OCI-LY1 (cell line): ENCODE results near the gene SIGLEC5.
A peak's percentile ranks its signal among the peaks of the same experiment; 100 is the strongest.

Experiments used
- H2AFZ ChIP-seq: fragments of 200-600 bp; sonication (generic), shearing (Covaris generic); 2 replicates; pipeline ENCODE4 v1.6.0; 2014; ENCODE audit warnings: antibody characterized with exemption, mild to moderate bottlenecking, low read length
- H3F3A ChIP-seq: fragments of 200-600 bp; sonication (generic), shearing (Covaris generic); 2 replicates; pipeline ENCODE4 v1.6.0; 2014; ENCODE audit warnings: mild to moderate bottlenecking, antibody characterized with exemption, low read length, moderate library complexity; ENCODE audit not compliant: insufficient read depth
- H3K27ac ChIP-seq: fragments of 200-600 bp; sonication (generic); 2 replicates; pipeline ENCODE4 v1.5.1; 2014; ENCODE audit warnings: low read length, mixed run types, mild to moderate bottlenecking, low read depth; ENCODE audit not compliant: poor library complexity, severe bottlenecking
- H3K27me3 ChIP-seq: fragments of 200-600 bp; sonication (generic); 2 replicates; pipeline ENCODE4 v1.6.0; 2014; ENCODE audit warnings: antibody characterized with exemption, mild to moderate bottlenecking, low read length, moderate library complexity; ENCODE audit not compliant: insufficient read depth
- H3K36me3 ChIP-seq: fragments of 200-600 bp; sonication (generic); 2 replicates; pipeline ENCODE4 v1.6.1; 2014; ENCODE audit warnings: mild to moderate bottlenecking, antibody characterized with exemption, low read length, moderate library complexity, mixed read lengths; ENCODE audit not compliant: insufficient read depth
- H3K4me1 ChIP-seq: fragments of 200-600 bp; sonication (generic); 2 replicates; pipeline ENCODE4 v1.5.1; 2014; ENCODE audit warnings: mild to moderate bottlenecking, low read length, moderate library complexity; ENCODE audit not compliant: insufficient read depth, severe bottlenecking
- H3K4me2 ChIP-seq: fragments of 200-600 bp; sonication (generic), shearing (Covaris generic); 2 replicates; pipeline ENCODE4 v1.6.1; 2014; ENCODE audit warnings: low read length
- H3K4me3 ChIP-seq: fragments of 200-600 bp; sonication (generic); 2 replicates; pipeline ENCODE4 v1.5.1; 2014; ENCODE audit warnings: low read length, low read depth, mild to moderate bottlenecking, mixed read lengths; ENCODE audit not compliant: poor library complexity, severe bottlenecking
- H3K79me2 ChIP-seq: fragments of 200-600 bp; shearing (Covaris generic); 2 replicates; pipeline ENCODE4 v1.6.1; 2016; ENCODE audit warnings: mixed run types, low read length, mixed read lengths; ENCODE audit not compliant: insufficient read depth
- H3K9ac ChIP-seq: fragments of 200-600 bp; sonication (generic), shearing (Covaris generic); 2 replicates; pipeline ENCODE4 v1.6.1; 2014; ENCODE audit warnings: mild to moderate bottlenecking, low read length, mixed read lengths
- H3K9me2 ChIP-seq: fragments of 200-600 bp; sonication (generic), shearing (Covaris generic); 2 replicates; pipeline ENCODE4 v1.6.1; 2014; ENCODE audit warnings: low read depth, mild to moderate bottlenecking, low read length, mixed read lengths
- H3K9me3 ChIP-seq: fragments of 200-600 bp; shearing (Covaris generic); 2 replicates; pipeline ENCODE4 v1.6.1; 2014; ENCODE audit warnings: low read length, mixed read lengths
- H4K20me1 ChIP-seq: fragments of 200-600 bp; sonication (generic), shearing (Covaris generic); 2 replicates; pipeline ENCODE4 v1.6.0; 2016; ENCODE audit warnings: mild to moderate bottlenecking, low read length; ENCODE audit not compliant: insufficient read depth
- EZH2 ChIP-seq: fragments of 200-600 bp; sonication (generic), shearing (Covaris generic); IDR thresholded peaks from 2 replicates; pipeline ENCODE4 v1.8.0; 2017; ENCODE audit warnings: borderline replicate concordance, mixed run types, mild to moderate bottlenecking, antibody characterized with exemption, low read length, moderate library complexity, mixed read lengths
- TF ChIP-seq, protein P1 (sequence below): fragments of 200-600 bp; sonication (generic), shearing (Covaris generic); IDR thresholded peaks from 2 replicates; pipeline ENCODE4 v1.5.1; 2017; ENCODE audit warnings: mild to moderate bottlenecking, antibody characterized with exemption, low read length, moderate library complexity, mixed read lengths

SIGLEC5 gene

GRCh38 chr19:51602189-51602854 is 27.9 kb downstream of the SIGLEC5 start:
- H3K79me2 ChIP-seq: no peaks in the 10 kb centered on the region
- H3K9me3 ChIP-seq: no peaks in the 10 kb centered on the region
- peaks cover 21% of the 10 kb centered on the region for H3K4me1 ChIP-seq
- TF ChIP-seq EZH2: no peak
- TF ChIP-seq, protein P1, sequence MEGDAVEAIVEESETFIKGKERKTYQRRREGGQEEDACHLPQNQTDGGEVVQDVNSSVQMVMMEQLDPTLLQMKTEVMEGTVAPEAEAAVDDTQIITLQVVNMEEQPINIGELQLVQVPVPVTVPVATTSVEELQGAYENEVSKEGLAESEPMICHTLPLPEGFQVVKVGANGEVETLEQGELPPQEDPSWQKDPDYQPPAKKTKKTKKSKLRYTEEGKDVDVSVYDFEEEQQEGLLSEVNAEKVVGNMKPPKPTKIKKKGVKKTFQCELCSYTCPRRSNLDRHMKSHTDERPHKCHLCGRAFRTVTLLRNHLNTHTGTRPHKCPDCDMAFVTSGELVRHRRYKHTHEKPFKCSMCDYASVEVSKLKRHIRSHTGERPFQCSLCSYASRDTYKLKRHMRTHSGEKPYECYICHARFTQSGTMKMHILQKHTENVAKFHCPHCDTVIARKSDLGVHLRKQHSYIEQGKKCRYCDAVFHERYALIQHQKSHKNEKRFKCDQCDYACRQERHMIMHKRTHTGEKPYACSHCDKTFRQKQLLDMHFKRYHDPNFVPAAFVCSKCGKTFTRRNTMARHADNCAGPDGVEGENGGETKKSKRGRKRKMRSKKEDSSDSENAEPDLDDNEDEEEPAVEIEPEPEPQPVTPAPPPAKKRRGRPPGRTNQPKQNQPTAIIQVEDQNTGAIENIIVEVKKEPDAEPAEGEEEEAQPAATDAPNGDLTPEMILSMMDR: no peak
- H3F3A ChIP-seq: peaks cover under 1% of the 10 kb centered on the region; the same call in 1 of the 2 replicates
- no peaks in the 10 kb centered on the region; the same call in 1 of the 2 replicates for H3K36me3 ChIP-seq
- no peak overlapping the region for H2AFZ ChIP-seq
- no peak overlapping the region for H3K27ac ChIP-seq
- H3K9me2 ChIP-seq: no peaks in the 10 kb centered on the region
- no peak overlapping the region for H3K4me3 ChIP-seq
- no peak overlapping the region for H3K9ac ChIP-seq
- no peak overlapping the region for H3K4me2 ChIP-seq
- H3K27me3 ChIP-seq: peaks cover 3% of the 10 kb centered on the region; the same call in 1 of the 2 replicates
- H4K20me1 ChIP-seq: no peaks in the 10 kb centered on the region

- Histone ChIP-seq H3F3A (no peaks in the 10 kb centered on the region), H3K27me3 (peaks cover 3% of the 10 kb centered on the region; the same call in 1 of the 2 replicates), H3K9ac (no peak overlapping the region), H3K79me2 (no peaks in the 10 kb centered on the region), H3K9me2 (no peaks in the 10 kb centered on the region), H3K4me1 (peaks cover 8% of the 10 kb centered on the region), H3K4me2 (peak overlapping the region; percentile 23; the same call in 1 of the 2 replicates), H4K20me1 (no peaks in the 10 kb centered on the region), H3K27ac (no peak overlapping the region), H3K9me3 (no peaks in the 10 kb centered on the region), H3K4me3 (peak overlapping the region; percentile 7), H2AFZ (no peak overlapping the region), H3K36me3 (no peaks in the 10 kb centered on the region; the same call in 1 of the 2 replicates)
- no peak for TF ChIP-seq EZH2
- TF ChIP-seq, protein P1: no peak
Measured at GRCh38 chr19:51600940-51601580, 29.1 kb downstream of the SIGLEC5 start.

- no peaks in the 10 kb centered on the region; the same call in 1 of the 2 replicates for H3K36me3 ChIP-seq
- no peaks in the 10 kb centered on the region for H3K79me2 ChIP-seq
- H3K4me3 ChIP-seq: no peak overlapping the region
- no peaks in the 10 kb centered on the region for H4K20me1 ChIP-seq
- H3K27ac ChIP-seq: no peak overlapping the region
- no peaks in the 10 kb centered on the region for H3F3A ChIP-seq
- no peak overlapping the region for H3K9ac ChIP-seq
- H3K4me1 ChIP-seq: peaks cover 12% of the 10 kb centered on the region
- H3K27me3 ChIP-seq: peaks cover 3% of the 10 kb centered on the region; the same call in 1 of the 2 replicates
- no peak overlapping the region for H3K4me2 ChIP-seq
- H3K9me2 ChIP-seq: no peaks in the 10 kb centered on the region
- no peaks in the 10 kb centered on the region for H3K9me3 ChIP-seq
- TF ChIP-seq, protein P1: no peak
- no peak for TF ChIP-seq EZH2
- H2AFZ ChIP-seq: no peak overlapping the region
Measured at GRCh38 chr19:51599084-51599483, 31.1 kb downstream of the SIGLEC5 start.
